SK-N-SH (cell line): ENCODE data around the gene PCBP3. TPM values are rescaled to one million over a fixed set of nuclear protein-coding genes. Genes with fewer than 3 reads are reported as not detected.

Experiments
- CTCF ChIA-PET: fragments of 300-600, 350-600 bp; formaldehyde crosslinking; extraction: SDS; loops from one replicate; lab custom pipeline; 2021; lab: Yijun Ruan, JAX
- POLR2A ChIA-PET: fragments of 350-600 bp; sonication (Branson Sonifier 250); formaldehyde crosslinking; extraction: SDS; loops from one replicate; lab custom pipeline; 2020; ENCODE audit warnings: antibody characterized with exemption, inconsistent platforms; lab: Yijun Ruan, JAX
- DNase-seq: peaks from one replicate; pipeline ENCODE4 v3.0.0; 2012
- H2AFZ ChIP-seq: fragments of 200-600 bp; sonication (generic); 2 replicates; pipeline ENCODE4 v1.8.1; 2016; ENCODE audit warnings: antibody characterized with exemption, mild to moderate bottlenecking, low read depth
- H3F3A ChIP-seq: fragments of 200-600 bp; sonication (generic); replicated peaks from 2 replicates; pipeline ENCODE3; 2016; ENCODE audit warnings: antibody characterized with exemption, mild to moderate bottlenecking; ENCODE audit not compliant: insufficient read depth
- H3K27ac ChIP-seq, 2 experiments: fragments of 200-500 bp in 1 of 2; fragments of 200-600 bp in 1 of 2; sonication (Bioruptor generic) in 1 of 2; sonication (generic), shearing (Covaris generic) in 1 of 2; 2 replicates each; pipeline versions ENCODE4 v1.5.1 to v1.6.1; 2014 to 2016; ENCODE audit warnings: low read depth in 2 of 2, inconsistent platforms in 1 of 2, low read length in 1 of 2, mild to moderate bottlenecking in 1 of 2, mixed read lengths in 1 of 2
- H3K27me3 ChIP-seq: fragments of 200-600 bp; sonication (generic), shearing (Covaris generic); 2 replicates; pipeline ENCODE4 v1.6.1; 2016; ENCODE audit warnings: mixed run types; ENCODE audit not compliant: insufficient read depth
- H3K36me3 ChIP-seq, 2 experiments: fragments of 200-500 bp in 1 of 2; fragments of 200-600 bp in 1 of 2; sonication (Bioruptor generic) in 1 of 2; sonication (generic) in 1 of 2; replicated peaks in 1 of 2; 2 replicates each; pipeline versions ENCODE3 to v1.5.1; 2014 to 2016; ENCODE audit warnings: low read length in 1 of 2, mild to moderate bottlenecking in 1 of 2; ENCODE audit not compliant: insufficient read depth in 2 of 2, control insufficient read depth in 1 of 2
- H3K4me1 ChIP-seq, 2 experiments: fragments of 200-500 bp in 1 of 2; fragments of 200-600 bp in 1 of 2; sonication (Bioruptor generic) in 1 of 2; sonication (generic), shearing (Covaris generic) in 1 of 2; 2 replicates each; pipeline versions ENCODE4 v1.5.1 to v1.6.1; 2014 to 2016; ENCODE audit warnings: low read depth in 1 of 2, low read length in 1 of 2, mixed run types in 1 of 2; ENCODE audit not compliant: insufficient read depth in 2 of 2, control insufficient read depth in 1 of 2
- H3K4me2 ChIP-seq: fragments of 200-600 bp; sonication (generic), shearing (Covaris generic); 2 replicates; pipeline ENCODE4 v1.6.1; 2017; ENCODE audit warnings: mixed run types
- H3K4me3 ChIP-seq, 2 experiments: fragments of 200-500 bp in 1 of 2; fragments of 200-600 bp in 1 of 2; sonication (Bioruptor generic) in 1 of 2; sonication (generic), shearing (Covaris generic) in 1 of 2; 2 replicates each; pipeline versions ENCODE4 v1.5.1 to v1.8.1; 2014 to 2016; ENCODE audit warnings: low read depth in 2 of 2, inconsistent platforms in 1 of 2, low read length in 1 of 2, mild to moderate bottlenecking in 1 of 2, mixed read lengths in 1 of 2, moderate library complexity in 1 of 2
- H3K79me2 ChIP-seq: fragments of 200-600 bp; sonication (generic); 2 replicates; pipeline ENCODE4 v1.8.1; 2017; ENCODE audit warnings: mild to moderate bottlenecking; ENCODE audit not compliant: insufficient read depth
- H3K9ac ChIP-seq: fragments of 200-600 bp; sonication (generic); 2 replicates; pipeline ENCODE4 v1.6.1; 2017; ENCODE audit warnings: mixed run types
- H3K9me2 ChIP-seq: fragments of 200-600 bp; sonication (generic); 2 replicates; pipeline ENCODE4 v1.6.1; 2017; ENCODE audit warnings: mixed run types
- H3K9me3 ChIP-seq: fragments of 200-600 bp; sonication (generic); 2 replicates; pipeline ENCODE4 v1.6.1; 2017; ENCODE audit warnings: mixed run types, mild to moderate bottlenecking, moderate library complexity
- H4K20me1 ChIP-seq: fragments of 200-600 bp; sonication (generic); 2 replicates; pipeline ENCODE4 v1.6.1; 2017; ENCODE audit warnings: mild to moderate bottlenecking, mixed run types; ENCODE audit not compliant: insufficient read depth
- ELF1 ChIP-seq: IDR thresholded peaks from 2 replicates; pipeline ENCODE4 v1.4.0; 2012
- EP300 ChIP-seq, 2 experiments: IDR thresholded peaks; 2 replicates each; pipeline versions ENCODE4 v1.4.0 to v1.6.1; 2012; ENCODE audit warnings: borderline replicate concordance in 1 of 2, low read depth in 1 of 2, low read length in 1 of 2
- EZH2phosphoT487 ChIP-seq: fragments of 200-600 bp; sonication (generic); IDR thresholded peaks from 2 replicates; pipeline ENCODE4 v1.6.1; 2017; ENCODE audit warnings: low read depth, mixed run types, mild to moderate bottlenecking, antibody characterized with exemption, moderate library complexity, borderline replicate concordance
- FOXJ3 ChIP-seq: sonication (generic); formaldehyde crosslinking; IDR thresholded peaks from 2 replicates; pipeline ENCODE4 v1.5.1; 2020; ENCODE audit warnings: mild to moderate bottlenecking, missing genetic modification reagents
- GATA2 ChIP-seq: sonication (generic); formaldehyde crosslinking; IDR thresholded peaks from 2 replicates; pipeline ENCODE4 v1.5.0; 2020; ENCODE audit warnings: mild to moderate bottlenecking, missing genetic modification reagents
- RCOR1 ChIP-seq: fragments of 150-350 bp; IDR thresholded peaks from 2 replicates; pipeline ENCODE4 v1.6.1; 2017; ENCODE audit warnings: antibody characterized with exemption, low read length
- RFX5 ChIP-seq: IDR thresholded peaks from 2 replicates; pipeline ENCODE4 v1.6.1; 2012; ENCODE audit warnings: mild to moderate bottlenecking, improper control_type of control experiment, low read length
- SMC3 ChIP-seq: IDR thresholded peaks from 2 replicates; pipeline ENCODE4 v1.6.1; 2012; ENCODE audit warnings: low read depth, low read length, improper control_type of control experiment
- TEAD4 ChIP-seq: IDR thresholded peaks from 2 replicates; pipeline ENCODE4 v1.4.0; 2012; ENCODE audit warnings: mild to moderate bottlenecking, borderline replicate concordance; ENCODE audit not compliant: insufficient read depth
- WGBS: methylation state at CpG from one replicate; pipeline ENCODE4 v1.1.6; 2017; ENCODE audit warnings: low lambda C conversion rate; 5-methylcytosine and 5-hydroxymethylcytosine counted together
- polyA plus RNA-seq, 3 experiments: library from polyadenylated mRNA; depleted of rRNA; stranded (reverse); fragments of >200 nt; gene quantifications; 2 replicates each; pipeline ENCODE4 v1.2.3, GENCODE V29; 2012
- TF ChIP-seq, protein P1 (sequence below): fragments of 200-600 bp; sonication (generic); IDR thresholded peaks from 2 replicates; pipeline ENCODE4 v1.6.1; 2017; ENCODE audit warnings: antibody characterized with exemption, mild to moderate bottlenecking, moderate library complexity
- TF ChIP-seq, protein P2 (sequence below): IDR thresholded peaks from 2 replicates; pipeline ENCODE4; 2012
- TF ChIP-seq, protein P3 (sequence below): IDR thresholded peaks from 2 replicates; pipeline ENCODE4 v1.4.0; 2012; ENCODE audit warnings: low read depth
- TF ChIP-seq, protein P4 (sequence below): fragments of 150-350 bp; IDR thresholded peaks from 2 replicates; pipeline ENCODE4 v1.6.1; 2016; ENCODE audit warnings: mild to moderate bottlenecking, low read depth, low read length

Gene PCBP3
- polyA plus RNA-seq, 1 of the 3 experiments (the other 2 are of a cell fraction) = 9.5 TPM

DNA sequence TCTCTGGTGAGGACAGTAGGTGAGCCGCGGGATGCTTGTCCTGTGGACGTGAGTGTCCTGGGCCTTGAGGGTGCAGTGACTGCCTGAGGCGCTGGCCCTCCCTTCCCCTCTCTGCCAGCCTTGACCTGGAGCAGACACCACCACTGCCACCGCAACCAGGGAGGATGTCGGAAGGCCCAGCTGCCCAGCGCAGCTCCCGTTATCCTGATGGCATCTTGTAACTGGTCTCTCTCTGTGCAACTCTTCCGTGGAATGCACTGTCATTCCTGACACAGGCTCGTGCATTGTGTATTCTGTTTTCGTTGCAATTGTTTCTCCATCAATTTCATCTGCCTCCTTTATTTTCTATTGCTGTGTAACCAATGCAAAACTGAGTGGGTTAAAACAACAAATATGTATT is 118.2 kb downstream of the PCBP3 start:
- H3F3A ChIP-seq = no peaks in the 10 kb centered on the region
- peaks cover 0 to 5% of the 10 kb centered on the region in 2 experiments for H3K36me3 ChIP-seq
- TF ChIP-seq, protein P1, sequence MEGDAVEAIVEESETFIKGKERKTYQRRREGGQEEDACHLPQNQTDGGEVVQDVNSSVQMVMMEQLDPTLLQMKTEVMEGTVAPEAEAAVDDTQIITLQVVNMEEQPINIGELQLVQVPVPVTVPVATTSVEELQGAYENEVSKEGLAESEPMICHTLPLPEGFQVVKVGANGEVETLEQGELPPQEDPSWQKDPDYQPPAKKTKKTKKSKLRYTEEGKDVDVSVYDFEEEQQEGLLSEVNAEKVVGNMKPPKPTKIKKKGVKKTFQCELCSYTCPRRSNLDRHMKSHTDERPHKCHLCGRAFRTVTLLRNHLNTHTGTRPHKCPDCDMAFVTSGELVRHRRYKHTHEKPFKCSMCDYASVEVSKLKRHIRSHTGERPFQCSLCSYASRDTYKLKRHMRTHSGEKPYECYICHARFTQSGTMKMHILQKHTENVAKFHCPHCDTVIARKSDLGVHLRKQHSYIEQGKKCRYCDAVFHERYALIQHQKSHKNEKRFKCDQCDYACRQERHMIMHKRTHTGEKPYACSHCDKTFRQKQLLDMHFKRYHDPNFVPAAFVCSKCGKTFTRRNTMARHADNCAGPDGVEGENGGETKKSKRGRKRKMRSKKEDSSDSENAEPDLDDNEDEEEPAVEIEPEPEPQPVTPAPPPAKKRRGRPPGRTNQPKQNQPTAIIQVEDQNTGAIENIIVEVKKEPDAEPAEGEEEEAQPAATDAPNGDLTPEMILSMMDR = no peak
- TF ChIP-seq, protein P2, sequence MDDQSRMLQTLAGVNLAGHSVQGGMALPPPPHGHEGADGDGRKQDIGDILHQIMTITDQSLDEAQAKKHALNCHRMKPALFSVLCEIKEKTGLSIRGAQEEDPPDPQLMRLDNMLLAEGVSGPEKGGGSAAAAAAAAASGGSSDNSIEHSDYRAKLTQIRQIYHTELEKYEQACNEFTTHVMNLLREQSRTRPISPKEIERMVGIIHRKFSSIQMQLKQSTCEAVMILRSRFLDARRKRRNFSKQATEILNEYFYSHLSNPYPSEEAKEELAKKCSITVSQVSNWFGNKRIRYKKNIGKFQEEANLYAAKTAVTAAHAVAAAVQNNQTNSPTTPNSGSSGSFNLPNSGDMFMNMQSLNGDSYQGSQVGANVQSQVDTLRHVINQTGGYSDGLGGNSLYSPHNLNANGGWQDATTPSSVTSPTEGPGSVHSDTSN = no peak
- TF ChIP-seq ELF1 = no peak
- TF ChIP-seq FOXJ3 = peak; percentile 61
- TF ChIP-seq RFX5 = no peak
- no peak for TF ChIP-seq SMC3
- no peak for TF ChIP-seq EZH2phosphoT487
- peak in 1 of 2 experiments; percentile 23; a peak in 1 of 4 replicates for TF ChIP-seq EP300 (IDR thresholded peaks at IDR 0.05; ENCODE audit: borderline replicate concordance in 1 of 2, low read depth in 1 of 2, low read length in 1 of 2)
- no peak for TF ChIP-seq TEAD4
- peak; percentile 80 for TF ChIP-seq GATA2 (CRISPR knock-in tag)
- TF ChIP-seq, protein P3, sequence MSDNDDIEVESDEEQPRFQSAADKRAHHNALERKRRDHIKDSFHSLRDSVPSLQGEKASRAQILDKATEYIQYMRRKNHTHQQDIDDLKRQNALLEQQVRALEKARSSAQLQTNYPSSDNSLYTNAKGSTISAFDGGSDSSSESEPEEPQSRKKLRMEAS = no peak
- 0 out of 2 replicates have a peak, but pooled peaks have one; percentile 34 for TF ChIP-seq RCOR1
- TF ChIP-seq, protein P4, sequence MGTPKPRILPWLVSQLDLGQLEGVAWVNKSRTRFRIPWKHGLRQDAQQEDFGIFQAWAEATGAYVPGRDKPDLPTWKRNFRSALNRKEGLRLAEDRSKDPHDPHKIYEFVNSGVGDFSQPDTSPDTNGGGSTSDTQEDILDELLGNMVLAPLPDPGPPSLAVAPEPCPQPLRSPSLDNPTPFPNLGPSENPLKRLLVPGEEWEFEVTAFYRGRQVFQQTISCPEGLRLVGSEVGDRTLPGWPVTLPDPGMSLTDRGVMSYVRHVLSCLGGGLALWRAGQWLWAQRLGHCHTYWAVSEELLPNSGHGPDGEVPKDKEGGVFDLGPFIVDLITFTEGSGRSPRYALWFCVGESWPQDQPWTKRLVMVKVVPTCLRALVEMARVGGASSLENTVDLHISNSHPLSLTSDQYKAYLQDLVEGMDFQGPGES = no peak
- TF ChIP-seq, all 33 proteins: peak for 4
- Histone ChIP-seq H3K27ac (peak overlapping the region in 1 of 2 experiments; percentile 82; a peak in 2 of 4 replicates), H3K4me2 (no peak overlapping the region), H3K4me1 (peaks cover 2 to 48% of the 10 kb centered on the region in 2 experiments; a peak in 2 of 4 replicates), H3K79me2 (no peaks in the 10 kb centered on the region), H3K9me2 (no peaks in the 10 kb centered on the region), H3K9me3 (no peaks in the 10 kb centered on the region), H3K9ac (no peak overlapping the region), H3K27me3 (no peaks in the 10 kb centered on the region), H2AFZ (no peak overlapping the region), H3K4me3 (no peak overlapping the region), H4K20me1 (no peaks in the 10 kb centered on the region)
- ChIA-PET CTCF (interaction anchor here (0.8 to 1.3 kb wide), 3 partner anchors 12 to 59 kb away, joined by 3 read pairs; no protein-coding TSS in a partner anchor), POLR2A (no interaction called here)
- peak; percentile 81 for DNase-seq
- WGBS = 67% methylated on average over 7 of the region's 11 CpGs
